HEK293 (cell line): Measurements from ENCODE around the gene ARL5A.

Experiments
- CTCF ChIA-PET: fragments of 350-600 bp; formaldehyde crosslinking; extraction: SDS; loops from one replicate; lab custom pipeline; 2021; ENCODE audit warnings: antibody characterized with exemption; lab: Yijun Ruan, JAX
- POLR2A ChIA-PET: fragments of 300-600 bp; formaldehyde crosslinking; extraction: SDS; loops from one replicate; lab custom pipeline; 2020; ENCODE audit warnings: antibody characterized with exemption, inconsistent platforms; lab: Yijun Ruan, JAX
- H3K27ac ChIP-seq: fragments of 200-500 bp; sonication (Bioruptor generic); 2 replicates; pipeline ENCODE4 v1.5.1; 2014; ENCODE audit warnings: low read depth, low read length, control low read depth, inconsistent platforms; ENCODE audit errors: extremely low read depth
- H3K36me3 ChIP-seq, 2 experiments: fragments of 200-500 bp in 1 of 2; sonication (Bioruptor generic) in 1 of 2; 1 replicate in 1 of 2; 2 replicates in 1 of 2; pipeline ENCODE4 v1.5.1; 2014 to 2017; ENCODE audit warnings: inconsistent platforms in 2 of 2, low read length in 2 of 2; ENCODE audit not compliant: control insufficient read depth in 2 of 2, insufficient read depth in 1 of 2
- H3K4me1 ChIP-seq: fragments of 200-500 bp; sonication (Bioruptor generic); 2 replicates; pipeline ENCODE4 v1.5.1; 2014; ENCODE audit warnings: mild to moderate bottlenecking, low read length, inconsistent platforms; ENCODE audit not compliant: control insufficient read depth, insufficient read depth
- H3K4me3 ChIP-seq: 2 replicates; pipeline ENCODE4 v1.5.1; 2011; ENCODE audit warnings: low read depth, mild to moderate bottlenecking, control low read depth, low read length, moderate library complexity
- H3K9me3 ChIP-seq: fragments of 200-500 bp; sonication (Bioruptor generic); 2 replicates; pipeline ENCODE4 v1.5.1; 2014; ENCODE audit warnings: low read depth, low read length, inconsistent platforms; ENCODE audit not compliant: control insufficient read depth, insufficient read depth
- GFI1B ChIP-seq: fragments of 450-650 bp; formaldehyde crosslinking; IDR thresholded peaks from 2 replicates; pipeline ENCODE4 v1.5.1; 2016; ENCODE audit warnings: missing biosample characterization, missing genetic modification characterization
- GLI2 ChIP-seq: fragments of 450-650 bp; formaldehyde crosslinking; IDR thresholded peaks from 2 replicates; pipeline ENCODE4; 2017; ENCODE audit warnings: missing biosample characterization, missing genetic modification characterization, low read depth, borderline replicate concordance
- GLIS1 ChIP-seq: fragments of 450-650 bp; formaldehyde crosslinking; IDR thresholded peaks from 2 replicates; pipeline ENCODE4 v1.5.1; 2016; ENCODE audit warnings: missing biosample characterization, missing genetic modification characterization
- PRDM1 ChIP-seq: fragments of 450-650 bp; formaldehyde crosslinking; IDR thresholded peaks from 2 replicates; pipeline ENCODE4; 2016; ENCODE audit warnings: missing biosample characterization, missing genetic modification characterization
- ZBTB10 ChIP-seq: fragments of 450-650 bp; formaldehyde crosslinking; IDR thresholded peaks from 2 replicates; pipeline ENCODE4 v1.5.1; 2016; ENCODE audit warnings: missing biosample characterization, missing genetic modification characterization
- ZBTB11 ChIP-seq: fragments of 450-650 bp; formaldehyde crosslinking; conservative IDR thresholded peaks from 2 replicates; pipeline ENCODE4 v1.5.1; 2016; ENCODE audit warnings: low read depth, missing biosample characterization, missing genetic modification characterization
- ZBTB6 ChIP-seq: fragments of 450-650 bp; formaldehyde crosslinking; IDR thresholded peaks from 2 replicates; pipeline ENCODE4 v1.5.1; 2017; ENCODE audit warnings: missing biosample characterization, missing genetic modification characterization
- ZIC2 ChIP-seq: fragments of 450-650 bp; formaldehyde crosslinking; IDR thresholded peaks from 2 replicates; pipeline ENCODE4 v1.5.1; 2016; ENCODE audit warnings: missing biosample characterization, missing genetic modification characterization
- ZNF138 ChIP-seq: fragments of 450-650 bp; formaldehyde crosslinking; IDR thresholded peaks from 2 replicates; pipeline ENCODE4 v1.5.1; 2016; ENCODE audit warnings: missing biosample characterization, missing genetic modification characterization, borderline replicate concordance
- ZNF169 ChIP-seq: fragments of 450-650 bp; formaldehyde crosslinking; IDR thresholded peaks from 2 replicates; pipeline ENCODE4 v1.5.1; 2016; ENCODE audit warnings: missing biosample characterization, missing genetic modification characterization
- ZNF221 ChIP-seq: fragments of 450-650 bp; formaldehyde crosslinking; IDR thresholded peaks from 2 replicates; pipeline ENCODE4 v1.5.1; 2017; ENCODE audit warnings: missing biosample characterization, missing genetic modification characterization, borderline replicate concordance
- ZNF266 ChIP-seq: fragments of 450-650 bp; formaldehyde crosslinking; IDR thresholded peaks from 2 replicates; pipeline ENCODE4 v1.5.1; 2016; ENCODE audit warnings: missing biosample characterization, missing genetic modification characterization, low read depth
- ZNF274 ChIP-seq, 2 experiments: fragments of 200-500 bp in 1 of 2; fragments of 450-650 bp in 1 of 2; sonication (Bioruptor generic) in 1 of 2; formaldehyde crosslinking in 1 of 2; IDR thresholded peaks; 2 replicates each; pipeline versions ENCODE4 v1.5.1 to v1.6.1; 2014 to 2016; ENCODE audit warnings: borderline replicate concordance in 1 of 2, inconsistent platforms in 1 of 2, low read length in 1 of 2, missing biosample characterization in 1 of 2, missing genetic modification characterization in 1 of 2
- ZNF311 ChIP-seq: fragments of 450-650 bp; formaldehyde crosslinking; IDR thresholded peaks from 2 replicates; pipeline ENCODE4 v1.5.1; 2017; ENCODE audit warnings: missing biosample characterization, missing genetic modification characterization, borderline replicate concordance
- ZNF394 ChIP-seq: fragments of 450-650 bp; formaldehyde crosslinking; IDR thresholded peaks from 2 replicates; pipeline ENCODE4 v1.5.1; 2016; ENCODE audit warnings: missing biosample characterization, missing genetic modification characterization, mild to moderate bottlenecking, moderate library complexity, borderline replicate concordance
- ZNF404 ChIP-seq: fragments of 450-650 bp; formaldehyde crosslinking; IDR thresholded peaks from 2 replicates; pipeline ENCODE4 v1.5.1; 2017; ENCODE audit warnings: missing biosample characterization, missing genetic modification characterization
- ZNF426 ChIP-seq: fragments of 450-650 bp; formaldehyde crosslinking; IDR thresholded peaks from 2 replicates; pipeline ENCODE4 v1.5.1; 2017; ENCODE audit warnings: missing biosample characterization, missing genetic modification characterization, mild to moderate bottlenecking, inconsistent platforms, moderate library complexity
- ZNF433 ChIP-seq: fragments of 450-650 bp; formaldehyde crosslinking; IDR thresholded peaks from 2 replicates; pipeline ENCODE4 v1.5.1; 2016; ENCODE audit warnings: missing biosample characterization, missing genetic modification characterization, low read depth
- ZNF473 ChIP-seq: fragments of 450-650 bp; formaldehyde crosslinking; IDR thresholded peaks from 2 replicates; pipeline ENCODE4 v1.5.1; 2017; ENCODE audit warnings: missing biosample characterization, missing genetic modification characterization
- ZNF521 ChIP-seq: fragments of 450-650 bp; formaldehyde crosslinking; IDR thresholded peaks from 2 replicates; pipeline ENCODE4 v1.5.1; 2017; ENCODE audit warnings: missing biosample characterization, mild to moderate bottlenecking, missing genetic modification characterization
- ZNF555 ChIP-seq: fragments of 450-650 bp; formaldehyde crosslinking; conservative IDR thresholded peaks from 2 replicates; pipeline ENCODE4 v1.5.1; 2017; ENCODE audit warnings: missing biosample characterization, mild to moderate bottlenecking, missing genetic modification characterization, inconsistent platforms
- ZNF560 ChIP-seq: fragments of 450-650 bp; formaldehyde crosslinking; IDR thresholded peaks from 2 replicates; pipeline ENCODE4 v1.5.1; 2017; ENCODE audit warnings: missing biosample characterization, missing genetic modification characterization, borderline replicate concordance
- ZNF623 ChIP-seq: fragments of 450-650 bp; formaldehyde crosslinking; IDR thresholded peaks from 2 replicates; pipeline ENCODE4 v1.5.1; 2016; ENCODE audit warnings: missing biosample characterization, missing genetic modification characterization
- ZNF645 ChIP-seq: fragments of 450-650 bp; formaldehyde crosslinking; IDR thresholded peaks from 2 replicates; pipeline ENCODE4; 2016; ENCODE audit warnings: missing biosample characterization, missing genetic modification characterization
- ZNF654 ChIP-seq: fragments of 450-650 bp; formaldehyde crosslinking; IDR thresholded peaks from 2 replicates; pipeline ENCODE4 v1.5.1; 2016; ENCODE audit warnings: low read depth, missing biosample characterization, missing genetic modification characterization
- ZNF664 ChIP-seq: fragments of 450-650 bp; formaldehyde crosslinking; IDR thresholded peaks from 2 replicates; pipeline ENCODE4 v1.5.1; 2016; ENCODE audit warnings: missing biosample characterization, missing genetic modification characterization
- ZNF747 ChIP-seq: fragments of 450-650 bp; formaldehyde crosslinking; IDR thresholded peaks from 2 replicates; pipeline ENCODE4 v1.5.1; 2016; ENCODE audit warnings: missing biosample characterization, missing genetic modification characterization

ARL5A gene

GRCh38 chr2:151789055-151789834 is 39.0 kb downstream of the ARL5A start (continued):
- TF ChIP-seq ZBTB6 (no peak), ZNF555 (tag by site-specific recombination) (peak; percentile 65), ZNF560 (peak; percentile 48; the same call in 1 of the 2 replicates), ZNF654 (tag by site-specific recombination) (peak; percentile 27; the same call in 1 of the 2 replicates), ZBTB11 (tag by site-specific recombination) (peak; percentile 62), ZNF426 (tag by site-specific recombination) (peak; percentile 79), GFI1B (tag by site-specific recombination) (no peak), GLI2 (peak; percentile 46; the same call in 1 of the 2 replicates), ZNF274 (IDR thresholded peaks at IDR 0.05; ENCODE audit: low read length) (no peak), ZNF274 (tag by site-specific recombination; IDR thresholded peaks at IDR 0.05; ENCODE audit: borderline replicate concordance) (no peak), ZNF623 (peak; percentile 63), ZNF521 (tag by site-specific recombination) (no peak), ZNF664 (peak; percentile 51; the same call in 1 of the 2 replicates), ZNF394 (peak; percentile 83; the same call in 1 of the 2 replicates), ZNF404 (tag by site-specific recombination) (0 out of 2 replicates have a peak, but pooled peaks have one; percentile 11), ZNF433 (tag by site-specific recombination) (0 out of 2 replicates have a peak, but pooled peaks have one; percentile 39), ZNF266 (tag by site-specific recombination) (0 out of 2 replicates have a peak, but pooled peaks have one; percentile 36)

GRCh38 chr2:151786483-151786882 is 41.7 kb downstream of the ARL5A start:
- peaks cover 0 to 37% of the 10 kb centered on the region in 2 experiments; a peak in 1 of 3 replicates for H3K36me3 ChIP-seq
- no peak overlapping the region for H3K27ac ChIP-seq
- ChIA-PET POLR2A (no interaction called here), CTCF (interaction anchor here (1.4 kb wide), 1 partner anchor 239 kb away, joined by 6 read pairs; no protein-coding TSS in a partner anchor)
- H3K4me3 ChIP-seq = no peak overlapping the region
- no peaks in the 10 kb centered on the region for H3K9me3 ChIP-seq
- no peaks in the 10 kb centered on the region for H3K4me1 ChIP-seq
- TF ChIP-seq ZNF221 (tag by site-specific recombination) (no peak), ZNF473 (tag by site-specific recombination) (no peak), ZNF560 (no peak), ZNF747 (tag by site-specific recombination) (no peak), ZNF394 (no peak), ZNF311 (tag by site-specific recombination) (no peak), ZBTB10 (no peak), ZNF138 (no peak), PRDM1 (tag by site-specific recombination) (no peak), GLIS1 (tag by site-specific recombination) (no peak), ZNF169 (tag by site-specific recombination) (no peak), ZNF645 (tag by site-specific recombination) (no peak), ZIC2 (tag by site-specific recombination) (no peak)
